ENCODE data around the gene AKIRIN1. TPM values are rescaled to one million over a fixed set of nuclear protein-coding genes. Genes with fewer than 3 reads are reported as not detected.
"Not testable (repeated sequence)": the region's sequence is repeated elsewhere in the genome, so short reads cannot be mapped to it uniquely, and the experiment has no call there.

The AKIRIN1 gene
- total RNA-seq, 4 donors from 2014 or later, result 36.9 to 45.3 (median 41.8) TPM

- Histone ChIP-seq H3K27me3 (no peaks in the 10 kb centered on the region), H3K9me3 (no peaks in the 10 kb centered on the region), H3K27ac (no peak overlapping the region), H3K4me3 (no peak overlapping the region), H3K4me1 (no peaks in the 10 kb centered on the region), H3K36me3 (no peaks in the 10 kb centered on the region)
- WGBS, 2 donors, result 64 to 84% methylated on average over 2 to 3 of the region's 3 CpGs
- TF ChIP-seq CTCF (IDR thresholded peaks at IDR 0.05) (no peak), EP300 (IDR thresholded peaks at IDR 0.05) (no peak), POLR2A (IDR thresholded peaks at IDR 0.05) (no peak)
- DNase-seq (ENCODE audit: low spot score in 2 of 2), result no peak
Measured at GRCh38 chr1:38964140-38964548, 26.9 kb upstream of the AKIRIN1 start.

- H3K9me3 ChIP-seq; H3K36me3 ChIP-seq; H3K27me3 ChIP-seq; H3K27ac ChIP-seq; H3K4me1 ChIP-seq; DNase-seq (ENCODE audit: low spot score in 2 of 2); H3K4me3 ChIP-seq: not testable (repeated sequence)
- WGBS, 2 donors, result 59 to 74% methylated on average over 6 of the region's 6 CpGs
Measured at GRCh38 chr1:38973145-38973544, 17.9 kb upstream of the AKIRIN1 start.

GRCh38 chr1:38973659-38974437 is 17.2 kb upstream of the AKIRIN1 start:
- H3K9me3 ChIP-seq, result peaks cover 0 to 13% (median 2%) of the 10 kb centered on the region in 4 donors
- no peaks in the 10 kb centered on the region for H3K36me3 ChIP-seq
- TF ChIP-seq CTCF (IDR thresholded peaks at IDR 0.05) (no peak), POLR2A (IDR thresholded peaks at IDR 0.05) (no peak), EP300 (IDR thresholded peaks at IDR 0.05) (no peak)
- H3K27ac ChIP-seq, result no peak overlapping the region
- WGBS, 2 donors, result 56 to 61% methylated on average over 13 of the region's 13 CpGs
- no peaks in the 10 kb centered on the region for H3K4me1 ChIP-seq
- no peak overlapping the region for H3K4me3 ChIP-seq
- H3K27me3 ChIP-seq, result no peaks in the 10 kb centered on the region
- DNase-seq (ENCODE audit: low spot score in 2 of 2), result no peak

GRCh38 chr1:38977399-38978244 is 13.5 kb upstream of the AKIRIN1 start:
- peaks cover 0 to 16% (median 2%) of the 10 kb centered on the region in 4 donors for H3K9me3 ChIP-seq
- H3K36me3 ChIP-seq; H3K27me3 ChIP-seq; H3K4me3 ChIP-seq; DNase-seq (ENCODE audit: low spot score in 2 of 2); H3K4me1 ChIP-seq; H3K27ac ChIP-seq: not testable (repeated sequence)
- WGBS, 2 donors, result 89 to 91% methylated on average over 11 to 12 of the region's 12 CpGs

- H3K27me3 ChIP-seq; DNase-seq (ENCODE audit: low spot score in 2 of 2); H3K27ac ChIP-seq; H3K36me3 ChIP-seq; H3K4me1 ChIP-seq; H3K4me3 ChIP-seq: not testable (repeated sequence)
- 90 to 94% methylated on average over 6 of the region's 6 CpGs for whole genome bisulfite sequencing, 2 donors
- peaks cover 0 to 16% (median 2%) of the 10 kb centered on the region in 4 donors for H3K9me3 ChIP-seq
Measured at GRCh38 chr1:38978245-38978542, 12.9 kb upstream of the AKIRIN1 start.

GRCh38 chr1:38979380-38979779 is 11.7 kb upstream of the AKIRIN1 start:
- 24 to 43% methylated on average over 1 of the region's 1 CpG for WGBS, 2 donors

GRCh38 chr1:38989979-38990378 is 1.1 kb upstream of the AKIRIN1 start:
- H3K27ac ChIP-seq, result peak overlapping the region in 3 of 4 donors; percentile 92 to 96 (median 96)
- no peaks in the 10 kb centered on the region for H3K27me3 ChIP-seq
- 54 to 69% methylated on average over 2 of the region's 2 CpGs for WGBS, 2 donors
- H3K9me3 ChIP-seq, result no peaks in the 10 kb centered on the region
- DNase-seq (ENCODE audit: low spot score in 2 of 2), result no peak
- H3K36me3 ChIP-seq, result no peaks in the 10 kb centered on the region
- H3K4me3 ChIP-seq, result no peak overlapping the region
- H3K4me1 ChIP-seq, result peaks cover 0 to 37% (median 7%) of the 10 kb centered on the region in 4 donors
- TF ChIP-seq POLR2A (IDR thresholded peaks at IDR 0.05), result no peak
- TF ChIP-seq EP300 (IDR thresholded peaks at IDR 0.05), result no peak
- TF ChIP-seq CTCF (IDR thresholded peaks at IDR 0.05), result no peak

More at GRCh38 chr1:38979380-38979779, 11.7 kb upstream of the AKIRIN1 start:
- not testable (repeated sequence) for H3K27me3 ChIP-seq; DNase-seq (ENCODE audit: low spot score in 2 of 2); H3K27ac ChIP-seq; H3K4me3 ChIP-seq; H3K4me1 ChIP-seq; H3K36me3 ChIP-seq
- H3K9me3 ChIP-seq, result peaks cover 0 to 16% (median 2%) of the 10 kb centered on the region in 4 donors

All from tibial nerve (tissue), 4 donors.